SK-N-SH treated with all-trans-retinoic acid at 6 μM for 48 hours (cell line): ENCODE measurements around the gene TCEA2.

Experiments used
- ARNTL ChIP-seq: fragments of 450-650 bp; formaldehyde crosslinking; IDR thresholded peaks from 2 replicates; pipeline ENCODE4 v1.5.0; 2020; ENCODE audit warnings: low read depth, mild to moderate bottlenecking, moderate library complexity, borderline replicate concordance
- BACH2 ChIP-seq: fragments of 250-450 bp; sonication (Bioruptor Pico); IDR thresholded peaks from 2 replicates; pipeline ENCODE4 v1.9.0; 2021; ENCODE audit warnings: mild to moderate bottlenecking, borderline replicate concordance
- ISL1 ChIP-seq: fragments of 250-450 bp; sonication (Bioruptor Pico); IDR thresholded peaks from 2 replicates; pipeline ENCODE4 v2.1.2; 2022; ENCODE audit warnings: mild to moderate bottlenecking, moderate library complexity
- OSR1 ChIP-seq: fragments of 250-450 bp; sonication (Bioruptor Pico); IDR thresholded peaks from 2 replicates; pipeline ENCODE4 v1.8.0; 2022; ENCODE audit warnings: moderate library complexity, mild to moderate bottlenecking, inconsistent platforms
- PATZ1 ChIP-seq: fragments of 250-450 bp; sonication (Bioruptor Pico); IDR thresholded peaks from 2 replicates; pipeline ENCODE4 v1.8.0; 2020; ENCODE audit warnings: mild to moderate bottlenecking, moderate library complexity, borderline replicate concordance
- PPARA ChIP-seq: fragments of 250-450 bp; sonication (Bioruptor Pico); IDR thresholded peaks from 2 replicates; pipeline ENCODE4 v1.5.0; 2020; ENCODE audit warnings: mild to moderate bottlenecking, borderline replicate concordance
- RARB ChIP-seq: fragments of 250-450 bp; sonication (Bioruptor Pico); IDR thresholded peaks from 2 replicates; pipeline ENCODE4 v1.8.0; 2021; ENCODE audit warnings: mild to moderate bottlenecking, moderate library complexity
- SNAI2 ChIP-seq: fragments of 250-450 bp; sonication (Bioruptor Pico); IDR thresholded peaks from 2 replicates; pipeline ENCODE4 v1.5.0; 2020; ENCODE audit warnings: mild to moderate bottlenecking, moderate library complexity
- ZFP3 ChIP-seq: fragments of 250-450 bp; sonication (Bioruptor Pico); IDR thresholded peaks from 2 replicates; pipeline ENCODE4 v1.5.0; 2020; ENCODE audit warnings: mild to moderate bottlenecking, moderate library complexity
- ZFP30 ChIP-seq: fragments of 450-650 bp; formaldehyde crosslinking; IDR thresholded peaks from 2 replicates; pipeline ENCODE4 v1.5.0; 2022; ENCODE audit warnings: mild to moderate bottlenecking, moderate library complexity
- ZNF70 ChIP-seq: fragments of 450-650 bp; formaldehyde crosslinking; IDR thresholded peaks from 2 replicates; pipeline ENCODE4 v1.5.0; 2020; ENCODE audit warnings: mild to moderate bottlenecking, moderate library complexity
- ZNF8 ChIP-seq: fragments of 450-650 bp; formaldehyde crosslinking; IDR thresholded peaks from 2 replicates; pipeline ENCODE4 v1.5.0; 2020; ENCODE audit warnings: mild to moderate bottlenecking, moderate library complexity
- TF ChIP-seq, protein P1 (sequence below): fragments of 250-450 bp; sonication (Bioruptor Pico); IDR thresholded peaks from 2 replicates; pipeline ENCODE4 v1.5.1; 2021; ENCODE audit warnings: mild to moderate bottlenecking, moderate library complexity
- TF ChIP-seq, protein P2 (sequence below): fragments of 250-450 bp; sonication (Bioruptor Pico); IDR thresholded peaks from 2 replicates; pipeline ENCODE4 v1.5.1; 2020; ENCODE audit warnings: low read depth, mild to moderate bottlenecking, moderate library complexity

- TF ChIP-seq RARB: no peak
- TF ChIP-seq ISL1 (CRISPR knock-in tag): no peak
- TF ChIP-seq SNAI2 (CRISPR knock-in tag): no peak
- TF ChIP-seq, protein P1, sequence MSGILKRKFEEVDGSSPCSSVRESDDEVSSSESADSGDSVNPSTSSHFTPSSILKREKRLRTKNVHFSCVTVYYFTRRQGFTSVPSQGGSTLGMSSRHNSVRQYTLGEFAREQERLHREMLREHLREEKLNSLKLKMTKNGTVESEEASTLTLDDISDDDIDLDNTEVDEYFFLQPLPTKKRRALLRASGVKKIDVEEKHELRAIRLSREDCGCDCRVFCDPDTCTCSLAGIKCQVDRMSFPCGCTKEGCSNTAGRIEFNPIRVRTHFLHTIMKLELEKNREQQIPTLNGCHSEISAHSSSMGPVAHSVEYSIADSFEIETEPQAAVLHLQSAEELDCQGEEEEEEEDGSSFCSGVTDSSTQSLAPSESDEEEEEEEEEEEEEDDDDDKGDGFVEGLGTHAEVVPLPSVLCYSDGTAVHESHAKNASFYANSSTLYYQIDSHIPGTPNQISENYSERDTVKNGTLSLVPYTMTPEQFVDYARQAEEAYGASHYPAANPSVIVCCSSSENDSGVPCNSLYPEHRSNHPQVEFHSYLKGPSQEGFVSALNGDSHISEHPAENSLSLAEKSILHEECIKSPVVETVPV (CRISPR knock-in tag): no peak
- no peak for TF ChIP-seq PATZ1 (CRISPR knock-in tag)
- no peak for TF ChIP-seq ARNTL (CRISPR knock-in tag)
- no peak for TF ChIP-seq OSR1
- no peak for TF ChIP-seq ZNF8 (CRISPR knock-in tag)
- TF ChIP-seq ZFP30 (CRISPR knock-in tag): no peak
- TF ChIP-seq BACH2 (CRISPR knock-in tag): no peak
- TF ChIP-seq PPARA: no peak
- no peak for TF ChIP-seq ZNF70 (CRISPR knock-in tag)
- TF ChIP-seq, protein P2, sequence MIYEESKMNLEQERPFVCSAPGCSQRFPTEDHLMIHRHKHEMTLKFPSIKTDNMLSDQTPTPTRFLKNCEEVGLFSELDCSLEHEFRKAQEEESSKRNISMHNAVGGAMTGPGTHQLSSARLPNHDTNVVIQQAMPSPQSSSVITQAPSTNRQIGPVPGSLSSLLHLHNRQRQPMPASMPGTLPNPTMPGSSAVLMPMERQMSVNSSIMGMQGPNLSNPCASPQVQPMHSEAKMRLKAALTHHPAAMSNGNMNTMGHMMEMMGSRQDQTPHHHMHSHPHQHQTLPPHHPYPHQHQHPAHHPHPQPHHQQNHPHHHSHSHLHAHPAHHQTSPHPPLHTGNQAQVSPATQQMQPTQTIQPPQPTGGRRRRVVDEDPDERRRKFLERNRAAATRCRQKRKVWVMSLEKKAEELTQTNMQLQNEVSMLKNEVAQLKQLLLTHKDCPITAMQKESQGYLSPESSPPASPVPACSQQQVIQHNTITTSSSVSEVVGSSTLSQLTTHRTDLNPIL (CRISPR knock-in tag): no peak
- TF ChIP-seq ZFP3: no peak
These were observed 18.0 kb downstream of the TCEA2 start for GRCh38 chr20:64080813-64081623.
